SK-N-SH (cell line): ENCODE measurements around the gene MVB12B. TPM values are rescaled to one million over a fixed set of nuclear protein-coding genes. Genes with fewer than 3 reads are reported as not detected.

ENCODE experiments used
- CTCF ChIA-PET: fragments of 300-600, 350-600 bp; formaldehyde crosslinking; extraction: SDS; loops from one replicate; lab custom pipeline; 2021; lab: Yijun Ruan, JAX
- POLR2A ChIA-PET: fragments of 350-600 bp; sonication (Branson Sonifier 250); formaldehyde crosslinking; extraction: SDS; loops from one replicate; lab custom pipeline; 2020; ENCODE audit warnings: antibody characterized with exemption, inconsistent platforms; lab: Yijun Ruan, JAX
- DNase-seq: peaks from one replicate; pipeline ENCODE4 v3.0.0; 2012
- H2AFZ ChIP-seq: fragments of 200-600 bp; sonication (generic); 2 replicates; pipeline ENCODE4 v1.8.1; 2016; ENCODE audit warnings: antibody characterized with exemption, mild to moderate bottlenecking, low read depth
- H3F3A ChIP-seq: fragments of 200-600 bp; sonication (generic); replicated peaks from 2 replicates; pipeline ENCODE3; 2016; ENCODE audit warnings: antibody characterized with exemption, mild to moderate bottlenecking; ENCODE audit not compliant: insufficient read depth
- H3K27ac ChIP-seq, 2 experiments: fragments of 200-500 bp in 1 of 2; fragments of 200-600 bp in 1 of 2; sonication (Bioruptor generic) in 1 of 2; sonication (generic), shearing (Covaris generic) in 1 of 2; 2 replicates each; pipeline versions ENCODE4 v1.5.1 to v1.6.1; 2014 to 2016; ENCODE audit warnings: low read depth in 2 of 2, inconsistent platforms in 1 of 2, low read length in 1 of 2, mild to moderate bottlenecking in 1 of 2, mixed read lengths in 1 of 2
- H3K27me3 ChIP-seq: fragments of 200-600 bp; sonication (generic), shearing (Covaris generic); 2 replicates; pipeline ENCODE4 v1.6.1; 2016; ENCODE audit warnings: mixed run types; ENCODE audit not compliant: insufficient read depth
- H3K36me3 ChIP-seq, 2 experiments: fragments of 200-500 bp in 1 of 2; fragments of 200-600 bp in 1 of 2; sonication (Bioruptor generic) in 1 of 2; sonication (generic) in 1 of 2; replicated peaks in 1 of 2; 2 replicates each; pipeline versions ENCODE3 to v1.5.1; 2014 to 2016; ENCODE audit warnings: low read length in 1 of 2, mild to moderate bottlenecking in 1 of 2; ENCODE audit not compliant: insufficient read depth in 2 of 2, control insufficient read depth in 1 of 2
- H3K4me1 ChIP-seq, 2 experiments: fragments of 200-500 bp in 1 of 2; fragments of 200-600 bp in 1 of 2; sonication (Bioruptor generic) in 1 of 2; sonication (generic), shearing (Covaris generic) in 1 of 2; 2 replicates each; pipeline versions ENCODE4 v1.5.1 to v1.6.1; 2014 to 2016; ENCODE audit warnings: low read depth in 1 of 2, low read length in 1 of 2, mixed run types in 1 of 2; ENCODE audit not compliant: insufficient read depth in 2 of 2, control insufficient read depth in 1 of 2
- H3K4me2 ChIP-seq: fragments of 200-600 bp; sonication (generic), shearing (Covaris generic); 2 replicates; pipeline ENCODE4 v1.6.1; 2017; ENCODE audit warnings: mixed run types
- H3K4me3 ChIP-seq, 2 experiments: fragments of 200-500 bp in 1 of 2; fragments of 200-600 bp in 1 of 2; sonication (Bioruptor generic) in 1 of 2; sonication (generic), shearing (Covaris generic) in 1 of 2; 2 replicates each; pipeline versions ENCODE4 v1.5.1 to v1.8.1; 2014 to 2016; ENCODE audit warnings: low read depth in 2 of 2, inconsistent platforms in 1 of 2, low read length in 1 of 2, mild to moderate bottlenecking in 1 of 2, mixed read lengths in 1 of 2, moderate library complexity in 1 of 2
- H3K79me2 ChIP-seq: fragments of 200-600 bp; sonication (generic); 2 replicates; pipeline ENCODE4 v1.8.1; 2017; ENCODE audit warnings: mild to moderate bottlenecking; ENCODE audit not compliant: insufficient read depth
- H3K9ac ChIP-seq: fragments of 200-600 bp; sonication (generic); 2 replicates; pipeline ENCODE4 v1.6.1; 2017; ENCODE audit warnings: mixed run types
- H3K9me2 ChIP-seq: fragments of 200-600 bp; sonication (generic); 2 replicates; pipeline ENCODE4 v1.6.1; 2017; ENCODE audit warnings: mixed run types
- H3K9me3 ChIP-seq: fragments of 200-600 bp; sonication (generic); 2 replicates; pipeline ENCODE4 v1.6.1; 2017; ENCODE audit warnings: mixed run types, mild to moderate bottlenecking, moderate library complexity
- H4K20me1 ChIP-seq: fragments of 200-600 bp; sonication (generic); 2 replicates; pipeline ENCODE4 v1.6.1; 2017; ENCODE audit warnings: mild to moderate bottlenecking, mixed run types; ENCODE audit not compliant: insufficient read depth
- CHD2 ChIP-seq: fragments of 150-350 bp; IDR thresholded peaks from 2 replicates; pipeline ENCODE4 v1.6.1; 2018; ENCODE audit warnings: low read length; ENCODE audit not compliant: partially characterized antibody
- ELF1 ChIP-seq: IDR thresholded peaks from 2 replicates; pipeline ENCODE4 v1.4.0; 2012
- FOXJ3 ChIP-seq: sonication (generic); formaldehyde crosslinking; IDR thresholded peaks from 2 replicates; pipeline ENCODE4 v1.5.1; 2020; ENCODE audit warnings: mild to moderate bottlenecking, missing genetic modification reagents
- FOXM1 ChIP-seq: IDR thresholded peaks from 2 replicates; pipeline ENCODE4 v1.4.0; 2012; ENCODE audit warnings: low read depth, mild to moderate bottlenecking
- JUND ChIP-seq: IDR thresholded peaks from 2 replicates; pipeline ENCODE4 v1.4.0; 2012
- MEF2A ChIP-seq: IDR thresholded peaks from 2 replicates; pipeline ENCODE4 v1.4.0; 2012; ENCODE audit warnings: low read depth, borderline replicate concordance
- MXI1 ChIP-seq: IDR thresholded peaks from 2 replicates; pipeline ENCODE4 v1.6.1; 2012; ENCODE audit warnings: mild to moderate bottlenecking, low read depth, low read length, improper control_type of control experiment
- NRF1 ChIP-seq: IDR thresholded peaks from 2 replicates; pipeline ENCODE4 v1.6.1; 2012; ENCODE audit warnings: low read depth, mild to moderate bottlenecking, low read length
- RCOR1 ChIP-seq: fragments of 150-350 bp; IDR thresholded peaks from 2 replicates; pipeline ENCODE4 v1.6.1; 2017; ENCODE audit warnings: antibody characterized with exemption, low read length
- REST ChIP-seq: IDR thresholded peaks from 2 replicates; pipeline ENCODE4 v1.6.1; 2012; ENCODE audit warnings: mild to moderate bottlenecking, low read depth, low read length, moderate library complexity
- RXRA ChIP-seq: IDR thresholded peaks from 2 replicates; pipeline ENCODE4 v1.4.0; 2012; ENCODE audit warnings: low read depth, mild to moderate bottlenecking, borderline replicate concordance
- TAF1 ChIP-seq: IDR thresholded peaks from 2 replicates; pipeline ENCODE4 v1.6.1; 2012; ENCODE audit warnings: low read depth, mild to moderate bottlenecking, low read length, moderate library complexity, borderline replicate concordance
- TCF12 ChIP-seq: IDR thresholded peaks from 2 replicates; pipeline ENCODE4 v1.4.0; 2012
- YY1 ChIP-seq: IDR thresholded peaks from 2 replicates; pipeline ENCODE4 v1.4.0; 2012; ENCODE audit warnings: low read depth, mild to moderate bottlenecking
- WGBS: methylation state at CpG from one replicate; pipeline ENCODE4 v1.1.6; 2017; ENCODE audit warnings: low lambda C conversion rate; 5-methylcytosine and 5-hydroxymethylcytosine counted together
- polyA plus RNA-seq, 3 experiments: library from polyadenylated mRNA; depleted of rRNA; stranded (reverse); fragments of >200 nt; gene quantifications; 2 replicates each; pipeline ENCODE4 v1.2.3, GENCODE V29; 2012
- TF ChIP-seq, protein P1 (sequence below): fragments of 150-350 bp; IDR thresholded peaks from 2 replicates; pipeline ENCODE4 v1.6.1; 2016; ENCODE audit warnings: mild to moderate bottlenecking, low read depth, low read length
- TF ChIP-seq, protein P2 (sequence below): fragments of 150-350 bp; IDR thresholded peaks from 2 replicates; pipeline ENCODE4 v1.6.1; 2017; ENCODE audit warnings: antibody characterized with exemption, low read length, low read depth, borderline replicate concordance
- TF ChIP-seq, protein P3 (sequence below): fragments of 200-600 bp; sonication (generic); IDR thresholded peaks from 2 replicates; pipeline ENCODE4 v1.6.1; 2017; ENCODE audit warnings: antibody characterized with exemption, mild to moderate bottlenecking, moderate library complexity

MVB12B gene
- polyA plus RNA-seq, 1 of the 3 experiments (the other 2 are of a cell fraction), result 5.1 TPM

DNA sequence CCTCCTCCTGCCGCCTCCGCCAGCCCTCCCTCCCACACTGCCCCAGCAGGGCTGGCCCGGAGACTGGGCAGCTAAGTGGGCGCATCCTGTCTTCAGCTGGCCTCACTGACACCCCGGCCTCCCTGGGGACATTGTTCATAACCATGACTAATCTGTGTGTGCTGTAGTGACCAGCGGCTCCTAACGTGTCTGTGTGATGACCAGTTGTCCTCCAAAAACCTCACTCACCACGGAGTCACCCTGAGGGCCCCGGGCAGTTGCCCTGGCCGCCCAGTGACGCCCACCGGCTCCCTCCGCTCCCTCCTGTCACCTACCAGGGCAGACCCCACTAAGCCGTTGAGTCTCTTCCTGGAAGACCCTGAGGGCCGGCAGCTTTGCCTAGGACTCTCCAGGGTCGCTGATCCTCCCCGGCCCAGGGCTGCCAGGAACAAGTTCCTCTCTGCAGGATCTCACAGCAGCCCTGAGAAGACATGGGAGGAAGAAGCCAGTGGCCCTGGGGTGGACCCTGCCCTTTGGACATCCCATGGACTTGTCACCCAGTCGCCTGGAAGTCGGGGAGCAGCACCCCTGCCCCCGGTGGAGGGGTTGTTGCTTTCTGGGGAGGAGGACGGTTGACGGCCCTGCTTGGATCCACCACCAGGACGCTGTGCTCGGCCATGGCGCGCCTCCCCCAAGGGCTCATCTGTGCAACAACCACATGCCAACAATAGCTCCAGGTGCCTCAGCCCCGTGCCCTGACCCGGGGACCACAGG, 176.9 kb downstream of the MVB12B start:
- CTCF ChIA-PET, result interaction anchor here (0.5 to 16.1 kb wide), 8 partner anchors 11 to 188 kb away, joined by 3 to 739 read pairs (median 34); no protein-coding TSS in a partner anchor
- POLR2A ChIA-PET, result no interaction called here
- WGBS, result 87% methylated on average over 14 of the region's 28 CpGs

More for the DNA sequence above, 176.9 kb downstream of the MVB12B start:
- H3F3A ChIP-seq, result no peaks in the 10 kb centered on the region
- no peak overlapping the region for H3K4me3 ChIP-seq
- H3K9ac ChIP-seq, result no peak overlapping the region
- no peak overlapping the region for H2AFZ ChIP-seq
- no peaks in the 10 kb centered on the region for H3K9me3 ChIP-seq
- H3K9me2 ChIP-seq, result no peaks in the 10 kb centered on the region
- 0 out of 2 replicates have a peak, but pooled peaks cover 3% of the 10 kb centered on the region for H4K20me1 ChIP-seq
- no peak for TF ChIP-seq NRF1
- TF ChIP-seq, protein P1, sequence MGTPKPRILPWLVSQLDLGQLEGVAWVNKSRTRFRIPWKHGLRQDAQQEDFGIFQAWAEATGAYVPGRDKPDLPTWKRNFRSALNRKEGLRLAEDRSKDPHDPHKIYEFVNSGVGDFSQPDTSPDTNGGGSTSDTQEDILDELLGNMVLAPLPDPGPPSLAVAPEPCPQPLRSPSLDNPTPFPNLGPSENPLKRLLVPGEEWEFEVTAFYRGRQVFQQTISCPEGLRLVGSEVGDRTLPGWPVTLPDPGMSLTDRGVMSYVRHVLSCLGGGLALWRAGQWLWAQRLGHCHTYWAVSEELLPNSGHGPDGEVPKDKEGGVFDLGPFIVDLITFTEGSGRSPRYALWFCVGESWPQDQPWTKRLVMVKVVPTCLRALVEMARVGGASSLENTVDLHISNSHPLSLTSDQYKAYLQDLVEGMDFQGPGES, result no peak
- no peak for TF ChIP-seq FOXM1
- TF ChIP-seq ELF1, result no peak
- no peak for TF ChIP-seq YY1
- TF ChIP-seq RCOR1, result no peak
- TF ChIP-seq TCF12, result no peak
- no peak for TF ChIP-seq REST
- TF ChIP-seq, protein P2, sequence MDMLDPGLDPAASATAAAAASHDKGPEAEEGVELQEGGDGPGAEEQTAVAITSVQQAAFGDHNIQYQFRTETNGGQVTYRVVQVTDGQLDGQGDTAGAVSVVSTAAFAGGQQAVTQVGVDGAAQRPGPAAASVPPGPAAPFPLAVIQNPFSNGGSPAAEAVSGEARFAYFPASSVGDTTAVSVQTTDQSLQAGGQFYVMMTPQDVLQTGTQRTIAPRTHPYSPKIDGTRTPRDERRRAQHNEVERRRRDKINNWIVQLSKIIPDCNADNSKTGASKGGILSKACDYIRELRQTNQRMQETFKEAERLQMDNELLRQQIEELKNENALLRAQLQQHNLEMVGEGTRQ, result no peak
- TF ChIP-seq MXI1, result no peak
- no peak for TF ChIP-seq FOXJ3 (CRISPR knock-in tag)
- TF ChIP-seq, protein P3, sequence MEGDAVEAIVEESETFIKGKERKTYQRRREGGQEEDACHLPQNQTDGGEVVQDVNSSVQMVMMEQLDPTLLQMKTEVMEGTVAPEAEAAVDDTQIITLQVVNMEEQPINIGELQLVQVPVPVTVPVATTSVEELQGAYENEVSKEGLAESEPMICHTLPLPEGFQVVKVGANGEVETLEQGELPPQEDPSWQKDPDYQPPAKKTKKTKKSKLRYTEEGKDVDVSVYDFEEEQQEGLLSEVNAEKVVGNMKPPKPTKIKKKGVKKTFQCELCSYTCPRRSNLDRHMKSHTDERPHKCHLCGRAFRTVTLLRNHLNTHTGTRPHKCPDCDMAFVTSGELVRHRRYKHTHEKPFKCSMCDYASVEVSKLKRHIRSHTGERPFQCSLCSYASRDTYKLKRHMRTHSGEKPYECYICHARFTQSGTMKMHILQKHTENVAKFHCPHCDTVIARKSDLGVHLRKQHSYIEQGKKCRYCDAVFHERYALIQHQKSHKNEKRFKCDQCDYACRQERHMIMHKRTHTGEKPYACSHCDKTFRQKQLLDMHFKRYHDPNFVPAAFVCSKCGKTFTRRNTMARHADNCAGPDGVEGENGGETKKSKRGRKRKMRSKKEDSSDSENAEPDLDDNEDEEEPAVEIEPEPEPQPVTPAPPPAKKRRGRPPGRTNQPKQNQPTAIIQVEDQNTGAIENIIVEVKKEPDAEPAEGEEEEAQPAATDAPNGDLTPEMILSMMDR, result no peak
- no peak for TF ChIP-seq MEF2A
- TF ChIP-seq RXRA, result no peak
- no peak for TF ChIP-seq TAF1
- TF ChIP-seq JUND, result no peak
- no peak for TF ChIP-seq CHD2
- H3K36me3 ChIP-seq, result peaks cover 0 to 5% of the 10 kb centered on the region in 2 experiments
- H3K79me2 ChIP-seq, result no peaks in the 10 kb centered on the region
- H3K4me2 ChIP-seq, result no peak overlapping the region
- no peaks in the 10 kb centered on the region for H3K27me3 ChIP-seq
- no peak for DNase-seq
- peaks cover 0 to 48% of the 10 kb centered on the region in 2 experiments; a peak in 1 of 4 replicates for H3K4me1 ChIP-seq
- H3K27ac ChIP-seq, result no peak overlapping the region
